ENCODE results near the gene LAMA2.

Gene LAMA2

GRCh38 chr6:129429956-129430355 is 547.0 kb downstream of the LAMA2 start:
- TF ChIP-seq CTCF (IDR thresholded peaks at IDR 0.05; ENCODE audit: low read depth, low read length) = no peak
- H3K4me3 ChIP-seq (ENCODE audit: low read depth, low read length) = no peak overlapping the region

GRCh38 chr6:129432738-129433137 is 549.8 kb downstream of the LAMA2 start:
- no peak overlapping the region for H3K4me3 ChIP-seq (ENCODE audit: low read depth, low read length)
- peak; percentile 12; the same call in 1 of the 2 replicates for TF ChIP-seq CTCF (IDR thresholded peaks at IDR 0.05; ENCODE audit: low read depth, low read length)

- no peak for TF ChIP-seq CTCF (IDR thresholded peaks at IDR 0.05; ENCODE audit: low read depth, low read length)
Measured at GRCh38 chr6:129434091-129434490, 551.2 kb downstream of the LAMA2 start.

DNA sequence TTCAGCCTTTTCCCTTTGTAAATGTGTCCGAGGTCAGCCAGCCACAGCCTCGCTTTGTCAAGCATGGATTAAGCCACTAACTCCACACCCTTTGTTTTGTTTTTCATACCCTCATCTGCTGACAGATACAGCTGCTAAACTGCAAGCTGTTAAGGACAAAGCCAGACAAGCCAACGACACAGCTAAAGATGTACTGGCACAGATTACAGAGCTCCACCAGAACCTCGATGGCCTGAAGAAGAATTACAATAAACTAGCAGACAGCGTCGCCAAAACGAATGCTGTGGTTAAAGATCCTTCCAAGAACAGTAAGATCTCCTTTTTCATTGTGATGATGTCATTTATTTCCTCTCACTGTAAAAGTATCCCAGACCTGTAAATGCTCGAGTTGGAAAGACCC is 557.8 kb downstream of the LAMA2 start:
- no peak overlapping the region for H3K4me3 ChIP-seq (ENCODE audit: low read depth, low read length)
- no peak for TF ChIP-seq CTCF (IDR thresholded peaks at IDR 0.05; ENCODE audit: low read depth, low read length)

More at GRCh38 chr6:129434091-129434490, 551.2 kb downstream of the LAMA2 start:
- no peak overlapping the region for H3K4me3 ChIP-seq (ENCODE audit: low read depth, low read length)

- H3K4me3 ChIP-seq (ENCODE audit: low read depth, low read length) = no peak overlapping the region
- TF ChIP-seq CTCF (IDR thresholded peaks at IDR 0.05; ENCODE audit: low read depth, low read length) = no peak
Measured at GRCh38 chr6:129444683-129445082, 561.7 kb downstream of the LAMA2 start.

DNA sequence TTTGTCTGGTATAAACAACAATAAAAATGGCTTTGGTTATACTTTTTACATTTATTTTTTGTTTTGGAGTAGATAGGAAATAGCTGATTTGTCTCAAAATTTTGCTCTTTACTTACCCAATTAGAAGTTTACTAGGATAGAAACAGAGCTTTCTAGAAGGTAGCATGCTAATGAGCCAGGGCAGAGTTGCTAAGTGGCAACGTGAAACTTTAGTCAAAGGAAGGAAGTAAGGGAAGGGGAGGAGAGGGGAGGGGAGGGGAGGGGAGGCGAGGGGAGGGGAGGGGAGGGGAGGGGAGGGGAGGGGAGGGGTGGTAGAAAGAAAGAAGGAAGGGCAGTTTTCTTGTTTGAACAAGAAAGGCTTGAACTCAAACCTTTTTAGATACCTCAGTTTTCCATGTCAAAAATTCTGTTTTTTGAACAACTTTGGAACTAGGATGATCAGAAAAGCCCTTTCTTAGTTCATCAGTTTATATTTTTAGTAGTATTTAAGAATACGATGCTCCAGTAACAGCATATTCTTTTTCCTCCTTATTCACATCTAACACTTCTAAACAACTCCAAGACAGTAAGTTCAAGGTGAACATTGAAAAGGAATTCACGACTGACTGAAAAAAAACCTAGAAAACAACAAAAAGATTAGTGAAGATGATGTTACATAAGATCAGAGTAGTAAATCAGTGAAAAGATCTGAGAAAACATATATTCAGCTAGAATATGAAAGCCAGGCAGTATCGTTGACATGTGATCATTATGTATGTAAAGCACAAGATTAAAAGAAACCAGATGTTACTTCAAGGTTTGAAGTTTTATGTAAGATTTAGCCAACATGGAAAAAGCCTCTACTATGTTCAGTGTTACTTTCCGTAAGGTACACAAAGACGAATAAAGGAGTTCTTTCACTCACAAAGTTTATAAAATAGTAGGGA is 563.6 kb downstream of the LAMA2 start:
- TF ChIP-seq CTCF (IDR thresholded peaks at IDR 0.05; ENCODE audit: low read depth, low read length) = no peak
- H3K4me3 ChIP-seq (ENCODE audit: low read depth, low read length) = no peak overlapping the region

DNA sequence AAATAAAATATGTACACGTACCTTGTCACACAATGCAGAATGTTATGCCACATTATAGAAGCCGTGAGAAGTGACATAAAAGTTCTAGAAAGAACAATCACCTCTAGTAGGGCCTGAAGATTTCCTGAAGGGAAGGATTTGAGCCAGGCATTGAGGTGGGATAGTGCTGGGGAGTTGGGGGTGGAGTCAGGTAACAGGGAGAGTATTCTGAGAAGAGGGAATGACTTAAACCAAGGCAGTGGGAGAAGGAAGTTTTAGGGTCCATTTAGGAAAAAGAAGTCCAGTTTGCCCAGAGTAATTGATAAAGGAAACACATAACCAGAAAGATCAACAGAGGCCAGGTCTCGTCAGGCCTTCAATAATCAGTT is 564.2 kb downstream of the LAMA2 start:
- TF ChIP-seq CTCF (IDR thresholded peaks at IDR 0.05; ENCODE audit: low read depth, low read length) = no peak
- H3K4me3 ChIP-seq (ENCODE audit: low read depth, low read length) = no peak overlapping the region
